Liver (tissue), 9 donors: ENCODE data around the gene RNF6. TPM values are rescaled to one million over a fixed set of nuclear protein-coding genes. Genes with fewer than 3 reads are reported as not detected.

Experiments
- DNase-seq: peaks from one replicate; pipeline ENCODE4 v3.0.0-alpha.2; 2017; ENCODE audit warnings: low spot score
- H3K27ac ChIP-seq, 2 donors: one replicate each; pipeline ENCODE4 v1.7.0; 2013; ENCODE audit warnings: inconsistent platforms in 2 of 2, low read length in 2 of 2, control low read depth in 1 of 2, low read depth in 1 of 2, mild to moderate bottlenecking in 1 of 2
- H3K27me3 ChIP-seq, 4 donors: one replicate each; pipeline versions ENCODE4 v1.6.1 to v1.7.0; 2013; ENCODE audit warnings: low read length in 3 of 4, inconsistent platforms in 1 of 4, mild to moderate bottlenecking in 1 of 4, moderate library complexity in 1 of 4; ENCODE audit not compliant: control insufficient read depth in 4 of 4, insufficient read depth in 4 of 4
- H3K36me3 ChIP-seq, 4 donors: one replicate each; pipeline versions ENCODE4 v1.6.1 to v1.7.0; 2013; ENCODE audit warnings: low read length in 3 of 4, mild to moderate bottlenecking in 3 of 4, low read depth in 1 of 4, moderate library complexity in 1 of 4; ENCODE audit not compliant: control insufficient read depth in 4 of 4, insufficient read depth in 3 of 4
- H3K4me1 ChIP-seq, 4 donors: one replicate each; pipeline versions ENCODE4 v1.6.1 to v1.7.0; 2013; ENCODE audit warnings: low read length in 3 of 4, mild to moderate bottlenecking in 3 of 4, moderate library complexity in 1 of 4; ENCODE audit not compliant: control insufficient read depth in 4 of 4, insufficient read depth in 4 of 4
- H3K4me3 ChIP-seq, 3 donors: one replicate each; pipeline versions ENCODE4 v1.6.1 to v1.7.0; 2013; ENCODE audit warnings: low read length in 3 of 3, control low read depth in 1 of 3, low read depth in 1 of 3, mild to moderate bottlenecking in 1 of 3
- H3K9ac ChIP-seq, 2 donors: one replicate each; pipeline ENCODE4 v1.7.0; 2013; ENCODE audit warnings: low read length in 2 of 2, mild to moderate bottlenecking in 2 of 2, moderate library complexity in 2 of 2, control low read depth in 1 of 2, low read depth in 1 of 2
- H3K9me3 ChIP-seq, 4 donors: one replicate each; pipeline versions ENCODE4 v1.6.1 to v1.7.0; 2013; ENCODE audit warnings: low read length in 3 of 4; ENCODE audit not compliant: control insufficient read depth in 4 of 4
- EGR1 ChIP-seq, 2 donors: IDR thresholded peaks; 2 replicates each; pipeline ENCODE4 v1.6.1; 2016 to 2018; ENCODE audit warnings: antibody characterized with exemption in 2 of 2, low read depth in 2 of 2
- FOXA2 ChIP-seq: IDR thresholded peaks from 2 replicates; pipeline ENCODE4 v1.6.1; 2016; ENCODE audit warnings: antibody characterized with exemption
- GABPA ChIP-seq, 2 donors: IDR thresholded peaks in 1 of 2; conservative IDR thresholded peaks in 1 of 2; 2 replicates each; pipeline ENCODE4 v1.6.1; 2016; ENCODE audit warnings: antibody characterized with exemption in 2 of 2, mild to moderate bottlenecking in 1 of 2, moderate library complexity in 1 of 2
- HNF4A ChIP-seq, 2 donors: conservative IDR thresholded peaks; 2 replicates each; pipeline ENCODE4 v1.6.1; 2016; ENCODE audit warnings: antibody characterized with exemption in 2 of 2, mild to moderate bottlenecking in 2 of 2
- HNF4G ChIP-seq: IDR thresholded peaks from 2 replicates; pipeline ENCODE4 v1.6.1; 2016; ENCODE audit warnings: antibody characterized with exemption
- JUND ChIP-seq, 2 donors: IDR thresholded peaks; 2 replicates each; pipeline ENCODE4 v1.6.1; 2016; ENCODE audit warnings: antibody characterized with exemption in 2 of 2
- NR2F2 ChIP-seq: IDR thresholded peaks from 2 replicates; pipeline ENCODE4 v1.6.1; 2016; ENCODE audit warnings: antibody characterized with exemption
- RAD21 ChIP-seq, 2 donors: IDR thresholded peaks; 2 replicates each; pipeline ENCODE4 v1.6.1; 2016; ENCODE audit warnings: antibody characterized with exemption in 2 of 2, mild to moderate bottlenecking in 2 of 2
- RXRA ChIP-seq, 2 donors: IDR thresholded peaks; 2 replicates each; pipeline ENCODE4 v1.6.1; 2017 to 2018; ENCODE audit warnings: antibody characterized with exemption in 2 of 2, mild to moderate bottlenecking in 1 of 2
- SP1 ChIP-seq: IDR thresholded peaks from 2 replicates; pipeline ENCODE4 v1.6.1; 2018; ENCODE audit warnings: antibody characterized with exemption, mild to moderate bottlenecking
- TAF1 ChIP-seq: conservative IDR thresholded peaks from 2 replicates; pipeline ENCODE4 v1.6.1; 2016; ENCODE audit warnings: antibody characterized with exemption, mild to moderate bottlenecking
- YY1 ChIP-seq: IDR thresholded peaks from 2 replicates; pipeline ENCODE4 v1.6.1; 2016; ENCODE audit warnings: antibody characterized with exemption, mild to moderate bottlenecking
- WGBS: extraction: QIAGEN DNeasy Blood & Tissue Kit; methylation state at CpG from one replicate; pipeline ENCODE4 v1.1.7; 2013; 5-methylcytosine and 5-hydroxymethylcytosine counted together
- polyA plus RNA-seq, 2 donors: library from polyadenylated mRNA; stranded (reverse) in 1 of 2; unstranded in 1 of 2; fragments of 200-250 nt in 1 of 2; fragments of >200 nt in 1 of 2; fragmentation: Nextera tagmentation in 1 of 2; extraction: Ambion mirVana in 1 of 2; gene quantifications; one replicate each; pipeline versions ENCODE4 v1.2.1 to v1.2.3, GENCODE V29; 2013 to 2015
- total RNA-seq, 2 donors: library from RNA; depleted of rRNA; stranded (reverse); fragments of >200 nt; gene quantifications; one replicate each; pipeline ENCODE4 v1.2.3, GENCODE V29; 2014
- TF ChIP-seq, protein P1 (sequence below): IDR thresholded peaks from 2 replicates; pipeline ENCODE4 v1.6.1; 2016; ENCODE audit warnings: antibody characterized with exemption
- TF ChIP-seq, protein P2 (sequence below): IDR thresholded peaks from 2 replicates; pipeline ENCODE4 v1.6.1; 2016; ENCODE audit warnings: antibody characterized with exemption
- TF ChIP-seq, protein P3 (sequence below): IDR thresholded peaks from 2 replicates; pipeline ENCODE4 v1.6.1; 2016; ENCODE audit warnings: antibody characterized with exemption, mild to moderate bottlenecking
- TF ChIP-seq, protein P4 (sequence below): fragments of 150-350 bp; IDR thresholded peaks from 2 replicates; pipeline ENCODE4 v1.5.1; 2017; ENCODE audit warnings: improper control_type of control experiment, low read depth, low read length; ENCODE audit not compliant: missing input control
- donor health status: healthy.
- donor health status: healthy.
- donor health status: healthy.
- donor health status: healthy.
- donor health status: healthy.

Gene RNF6
- total and polyA plus RNA-seq, 4 donors = 8.1 to 21.9 (median 14.8) TPM

DNA sequence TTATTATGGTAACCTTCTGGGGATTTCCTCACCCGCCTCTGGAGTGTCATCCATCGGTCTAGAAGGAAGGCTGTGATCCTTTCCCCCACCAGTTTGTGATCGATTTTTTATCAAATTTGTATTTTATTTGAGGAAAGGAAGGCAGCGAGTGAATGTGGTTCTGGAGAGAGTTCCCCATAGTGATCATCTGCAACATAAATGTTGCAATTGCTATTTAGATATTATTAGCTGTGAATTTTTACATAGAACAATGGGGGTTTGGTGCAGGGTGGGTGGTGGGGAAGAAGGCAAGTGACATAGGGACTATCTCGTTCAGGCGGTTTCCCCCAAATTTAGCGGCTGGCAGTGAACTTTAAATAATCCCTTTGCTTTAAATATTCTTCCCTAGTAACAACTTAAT is 33.0 kb upstream of the RNF6 start:
- Histone ChIP-seq H3K27ac (peak overlapping the region; percentile 89 to 97), H3K36me3 (no peaks in the 10 kb centered on the region), H3K4me3 (peak overlapping the region; percentile 72 to 94 (median 83)), H3K9me3 (no peaks in the 10 kb centered on the region), H3K9ac (peak overlapping the region; percentile 76 to 80), H3K4me1 (peaks cover 0 to 15% (median 11%) of the 10 kb centered on the region in 4 donors), H3K27me3 (no peaks in the 10 kb centered on the region)
- TF ChIP-seq, protein P1, sequence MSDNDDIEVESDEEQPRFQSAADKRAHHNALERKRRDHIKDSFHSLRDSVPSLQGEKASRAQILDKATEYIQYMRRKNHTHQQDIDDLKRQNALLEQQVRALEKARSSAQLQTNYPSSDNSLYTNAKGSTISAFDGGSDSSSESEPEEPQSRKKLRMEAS = no peak
- TF ChIP-seq, protein P2, sequence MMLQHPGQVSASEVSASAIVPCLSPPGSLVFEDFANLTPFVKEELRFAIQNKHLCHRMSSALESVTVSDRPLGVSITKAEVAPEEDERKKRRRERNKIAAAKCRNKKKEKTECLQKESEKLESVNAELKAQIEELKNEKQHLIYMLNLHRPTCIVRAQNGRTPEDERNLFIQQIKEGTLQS = no peak
- TF ChIP-seq HNF4G (no peak), TAF1 (no peak), EGR1 (IDR thresholded peaks at IDR 0.05; ENCODE audit: low read depth in 2 of 2) (no peak)
- TF ChIP-seq, protein P3, sequence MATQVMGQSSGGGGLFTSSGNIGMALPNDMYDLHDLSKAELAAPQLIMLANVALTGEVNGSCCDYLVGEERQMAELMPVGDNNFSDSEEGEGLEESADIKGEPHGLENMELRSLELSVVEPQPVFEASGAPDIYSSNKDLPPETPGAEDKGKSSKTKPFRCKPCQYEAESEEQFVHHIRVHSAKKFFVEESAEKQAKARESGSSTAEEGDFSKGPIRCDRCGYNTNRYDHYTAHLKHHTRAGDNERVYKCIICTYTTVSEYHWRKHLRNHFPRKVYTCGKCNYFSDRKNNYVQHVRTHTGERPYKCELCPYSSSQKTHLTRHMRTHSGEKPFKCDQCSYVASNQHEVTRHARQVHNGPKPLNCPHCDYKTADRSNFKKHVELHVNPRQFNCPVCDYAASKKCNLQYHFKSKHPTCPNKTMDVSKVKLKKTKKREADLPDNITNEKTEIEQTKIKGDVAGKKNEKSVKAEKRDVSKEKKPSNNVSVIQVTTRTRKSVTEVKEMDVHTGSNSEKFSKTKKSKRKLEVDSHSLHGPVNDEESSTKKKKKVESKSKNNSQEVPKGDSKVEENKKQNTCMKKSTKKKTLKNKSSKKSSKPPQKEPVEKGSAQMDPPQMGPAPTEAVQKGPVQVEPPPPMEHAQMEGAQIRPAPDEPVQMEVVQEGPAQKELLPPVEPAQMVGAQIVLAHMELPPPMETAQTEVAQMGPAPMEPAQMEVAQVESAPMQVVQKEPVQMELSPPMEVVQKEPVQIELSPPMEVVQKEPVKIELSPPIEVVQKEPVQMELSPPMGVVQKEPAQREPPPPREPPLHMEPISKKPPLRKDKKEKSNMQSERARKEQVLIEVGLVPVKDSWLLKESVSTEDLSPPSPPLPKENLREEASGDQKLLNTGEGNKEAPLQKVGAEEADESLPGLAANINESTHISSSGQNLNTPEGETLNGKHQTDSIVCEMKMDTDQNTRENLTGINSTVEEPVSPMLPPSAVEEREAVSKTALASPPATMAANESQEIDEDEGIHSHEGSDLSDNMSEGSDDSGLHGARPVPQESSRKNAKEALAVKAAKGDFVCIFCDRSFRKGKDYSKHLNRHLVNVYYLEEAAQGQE = no peak
- 2% methylated on average over 7 of the region's 7 CpGs for WGBS
- DNase-seq = no peak

DNA sequence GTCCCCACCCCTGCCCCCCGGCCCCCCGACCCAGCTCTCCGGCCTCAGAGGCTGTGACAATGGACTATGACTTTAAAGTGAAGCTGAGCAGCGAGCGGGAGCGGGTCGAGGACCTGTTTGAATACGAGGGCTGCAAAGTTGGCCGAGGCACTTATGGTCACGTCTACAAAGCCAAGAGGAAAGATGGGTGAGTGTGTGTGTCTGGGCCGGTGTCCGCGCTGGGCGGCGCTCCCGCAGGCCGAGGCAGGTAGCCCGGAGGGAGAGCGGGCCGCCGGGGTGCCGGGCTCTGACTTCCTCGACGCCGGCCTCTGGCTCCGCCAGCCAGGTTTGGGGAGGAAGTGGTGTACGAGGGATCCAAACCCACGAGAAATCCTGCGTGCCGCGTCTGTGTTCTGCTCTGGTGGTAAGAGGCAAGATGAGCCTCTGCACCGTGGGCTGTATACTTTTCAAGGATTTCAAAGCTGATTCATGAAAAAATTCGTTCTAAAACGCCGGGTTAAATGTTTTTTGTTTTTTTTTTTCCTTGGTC is 32.5 kb upstream of the RNF6 start:
- under 1% methylated on average over 35 of the region's 35 CpGs for WGBS

DNA sequence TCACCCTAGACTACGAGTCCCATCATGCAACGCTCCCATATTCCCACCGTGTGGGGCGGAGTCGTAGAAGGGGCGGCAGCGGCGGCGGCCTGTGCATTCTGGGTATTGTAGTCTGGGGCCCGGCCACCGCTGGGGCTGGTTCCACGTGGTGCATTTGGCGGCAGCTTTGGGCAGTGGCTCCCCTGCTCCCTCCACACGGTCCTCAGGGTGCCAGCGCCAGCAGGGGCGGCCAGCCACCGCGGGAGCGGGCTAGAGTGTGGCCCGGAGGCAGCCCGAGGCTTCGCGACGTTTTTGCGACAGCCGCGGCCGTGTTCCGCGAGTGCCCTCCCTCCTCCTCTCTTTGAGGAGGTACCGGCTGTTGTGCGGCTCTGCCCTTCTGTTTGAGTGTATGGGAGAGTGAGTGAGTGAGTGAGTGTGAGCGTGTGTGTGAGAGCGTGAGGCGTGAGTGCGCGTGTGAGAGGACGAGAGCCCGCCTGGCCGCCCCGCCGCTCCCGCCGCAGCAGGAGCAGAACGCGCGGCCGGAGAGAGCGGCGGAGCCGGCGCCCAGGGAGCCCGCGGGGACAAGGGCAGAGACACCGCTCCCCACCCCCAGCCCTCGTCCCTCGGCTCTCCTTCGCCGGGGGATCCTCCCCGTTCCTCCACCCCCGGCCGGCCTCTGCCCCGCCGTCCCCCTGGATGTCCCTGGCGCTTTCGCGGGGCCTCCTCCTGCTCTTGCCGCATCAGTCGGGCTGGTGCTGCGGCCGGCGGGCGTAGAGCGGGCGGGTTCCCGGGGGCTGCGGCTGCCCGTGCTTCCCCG is 31.9 kb upstream of the RNF6 start, which contains the start of gene CDK8:
CDK8 (plus strand) TSS at position 343 of the 796 bp plus-strand sequence. CDS start 513 bp downstream, outside the sequence.
- no peaks in the 10 kb centered on the region for H3K36me3 ChIP-seq
- DNase-seq = peak; percentile 89
- peak within 1 kb of the TSS; percentile 89 to 97 for H3K27ac ChIP-seq
- whole genome bisulfite sequencing = under 1% methylated on average over 79 of the region's 79 CpGs
- no peaks in the 10 kb centered on the region for H3K9me3 ChIP-seq
- H3K27me3 ChIP-seq = no peaks in the 10 kb centered on the region
- H3K9ac ChIP-seq = peak within 1 kb of the TSS; percentile 76 to 80
- peaks cover 0 to 15% (median 11%) of the 10 kb centered on the region in 4 donors for H3K4me1 ChIP-seq
- H3K4me3 ChIP-seq = peak within 1 kb of the TSS; percentile 72 to 94 (median 83)
- peak; percentile 74 for TF ChIP-seq TAF1
- no peak for TF ChIP-seq JUND (IDR thresholded peaks at IDR 0.05)
- no peak for TF ChIP-seq HNF4G
- TF ChIP-seq, protein P3 = peak; percentile 38
- TF ChIP-seq, protein P1 = no peak
- peak; percentile 49 for TF ChIP-seq SP1
- peak; percentile 7 for TF ChIP-seq FOXA2
- peak in 1 of 2 donors; percentile 71 for TF ChIP-seq GABPA (IDR thresholded peaks at IDR 0.05 in 1 of 2, conservative IDR thresholded peaks at IDR 0.05 in 1 of 2)
- TF ChIP-seq, protein P4, sequence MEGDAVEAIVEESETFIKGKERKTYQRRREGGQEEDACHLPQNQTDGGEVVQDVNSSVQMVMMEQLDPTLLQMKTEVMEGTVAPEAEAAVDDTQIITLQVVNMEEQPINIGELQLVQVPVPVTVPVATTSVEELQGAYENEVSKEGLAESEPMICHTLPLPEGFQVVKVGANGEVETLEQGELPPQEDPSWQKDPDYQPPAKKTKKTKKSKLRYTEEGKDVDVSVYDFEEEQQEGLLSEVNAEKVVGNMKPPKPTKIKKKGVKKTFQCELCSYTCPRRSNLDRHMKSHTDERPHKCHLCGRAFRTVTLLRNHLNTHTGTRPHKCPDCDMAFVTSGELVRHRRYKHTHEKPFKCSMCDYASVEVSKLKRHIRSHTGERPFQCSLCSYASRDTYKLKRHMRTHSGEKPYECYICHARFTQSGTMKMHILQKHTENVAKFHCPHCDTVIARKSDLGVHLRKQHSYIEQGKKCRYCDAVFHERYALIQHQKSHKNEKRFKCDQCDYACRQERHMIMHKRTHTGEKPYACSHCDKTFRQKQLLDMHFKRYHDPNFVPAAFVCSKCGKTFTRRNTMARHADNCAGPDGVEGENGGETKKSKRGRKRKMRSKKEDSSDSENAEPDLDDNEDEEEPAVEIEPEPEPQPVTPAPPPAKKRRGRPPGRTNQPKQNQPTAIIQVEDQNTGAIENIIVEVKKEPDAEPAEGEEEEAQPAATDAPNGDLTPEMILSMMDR = no peak
- TF ChIP-seq RAD21 (IDR thresholded peaks at IDR 0.05) = peak; percentile 16 to 18
- no peak for TF ChIP-seq EGR1 (IDR thresholded peaks at IDR 0.05; ENCODE audit: low read depth in 2 of 2)
- TF ChIP-seq NR2F2 = no peak
- TF ChIP-seq RXRA (IDR thresholded peaks at IDR 0.05) = no peak
- TF ChIP-seq HNF4A (conservative IDR thresholded peaks at IDR 0.05) = no peak

More for the DNA sequence above, 32.5 kb upstream of the RNF6 start:
- Histone ChIP-seq H3K9me3 (no peaks in the 10 kb centered on the region), H3K4me1 (peaks cover 0 to 15% (median 11%) of the 10 kb centered on the region in 4 donors), H3K9ac (peak overlapping the region; percentile 76 to 80), H3K4me3 (peak overlapping the region; percentile 72 to 94 (median 83)), H3K27ac (peak overlapping the region; percentile 89 to 97), H3K36me3 (no peaks in the 10 kb centered on the region), H3K27me3 (no peaks in the 10 kb centered on the region)
- TF ChIP-seq YY1 = no peak
- peak in 1 of 2 donors; percentile 23 for TF ChIP-seq RAD21 (IDR thresholded peaks at IDR 0.05)
- peak; percentile 65 for DNase-seq
